Skin epidermis (tissue), 12 donors: ENCODE measurements around the gene RNF113A.
"Not testable (repeated sequence)": the region's sequence is repeated elsewhere in the genome, so short reads cannot be mapped to it uniquely, and the experiment has no call there.

Experiments
- H3K27ac ChIP-seq, 21 experiments: fragments of 200-600 bp; sonication (generic) in 11 of 21; one replicate each; pipeline ENCODE4 v1.5.0; 2020; ENCODE audit warnings: mild to moderate bottlenecking in 3 of 21, inconsistent platforms in 2 of 21, moderate library complexity in 2 of 21
- H3K4me3 ChIP-seq, 7 experiments: fragments of 200-600 bp; sonication (generic) in 2 of 7; one replicate each; pipeline ENCODE4 v1.5.0; 2020; ENCODE audit warnings: inconsistent platforms in 2 of 7, mild to moderate bottlenecking in 2 of 7, moderate library complexity in 1 of 7

RNF113A gene

DNA sequence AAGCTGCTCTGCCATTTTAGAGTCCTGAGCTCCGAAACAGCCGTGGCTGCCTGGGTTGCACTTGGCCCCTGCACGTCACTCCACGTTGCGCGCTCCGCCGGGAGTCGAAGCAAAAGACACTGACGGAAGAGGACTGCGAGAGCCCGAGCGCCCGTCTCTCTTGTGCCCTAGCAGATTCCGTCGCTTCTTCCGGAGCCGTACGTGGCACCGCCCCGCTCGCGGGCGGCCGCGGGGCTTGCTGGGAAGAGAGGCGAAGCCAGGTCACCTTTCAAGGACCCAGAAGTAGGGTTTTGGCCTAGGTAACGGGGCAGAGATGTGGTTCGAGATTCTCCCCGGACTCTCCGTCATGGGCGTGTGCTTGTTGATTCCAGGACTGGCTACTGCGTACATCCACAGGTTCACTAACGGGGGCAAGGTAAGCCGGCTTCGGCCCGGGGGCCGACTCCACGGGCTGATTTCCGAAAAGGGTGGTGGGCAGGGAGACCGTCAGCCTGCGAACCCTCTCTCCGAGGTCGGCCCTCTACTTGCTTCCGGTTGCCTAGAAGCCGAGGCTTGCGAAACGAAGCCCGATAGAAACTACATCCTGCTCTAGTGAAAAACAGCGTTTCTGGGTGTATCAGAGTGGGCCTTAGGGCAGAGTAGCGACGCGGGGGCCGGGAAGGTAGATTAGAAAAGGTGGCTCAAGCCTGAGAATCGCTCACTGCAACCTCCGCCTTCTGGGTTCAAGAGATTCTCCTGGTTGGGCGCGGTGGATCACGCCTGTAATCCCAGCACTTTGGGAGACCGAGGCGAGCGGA, at the start of gene RNF113A, which contains the start of gene NDUFA1:
Gene RNF113A (minus strand): TSS at position 135 of the 797 bp plus-strand sequence. CDS start 120 bp downstream, at position 15.
Gene NDUFA1 (plus strand): TSS at position 234 of the 797 bp plus-strand sequence. CDS start 80 bp downstream, at position 314.
- peak within 1 kb of the TSS; percentile 43 to 66 (median 53) for H3K4me3 ChIP-seq
- H3K27ac ChIP-seq = peak within 1 kb of the TSS; percentile 26 to 94 (median 88)

DNA sequence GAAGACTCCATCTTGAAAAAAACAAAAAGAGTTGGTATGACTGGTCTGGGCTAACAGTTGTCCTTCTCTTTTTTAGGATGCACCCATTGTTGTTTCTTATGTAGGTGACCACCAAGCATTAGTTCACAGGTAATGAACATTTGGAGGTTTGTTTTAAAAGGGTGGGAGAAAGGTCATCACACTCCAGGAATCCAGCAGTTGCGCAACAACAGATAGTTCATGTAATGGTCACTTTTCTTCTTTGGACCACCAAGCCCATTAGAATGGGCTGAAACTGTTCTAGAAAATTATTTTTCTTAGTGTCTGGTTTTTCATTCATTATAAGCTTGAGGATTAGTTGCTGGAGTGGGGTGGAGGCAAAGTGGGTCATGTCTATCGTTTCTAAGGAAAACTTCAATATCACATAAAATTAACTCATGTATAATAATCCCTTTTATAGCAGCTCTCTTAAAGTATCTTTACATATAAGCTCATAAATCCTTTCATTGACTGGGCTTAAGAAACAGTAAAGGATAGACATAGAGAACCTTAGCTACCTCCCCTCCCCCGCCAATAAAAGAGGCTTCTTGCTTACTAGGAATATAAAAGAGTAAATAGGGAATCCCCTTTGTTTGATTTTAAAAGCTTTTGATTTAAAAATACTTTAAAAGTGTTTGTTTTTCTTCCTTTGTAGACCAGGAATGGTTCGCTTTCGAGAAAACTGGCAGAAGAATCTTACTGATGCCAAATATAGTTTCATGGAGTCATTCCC, 48.5 kb upstream of the RNF113A start:
- Histone ChIP-seq H3K4me3 (no peak overlapping the region), H3K27ac (no peak overlapping the region)

GRCh38 chrX:119917877-119918276, 46.3 kb upstream of the RNF113A start:
- H3K4me3 ChIP-seq = no peak overlapping the region
- H3K27ac ChIP-seq = no peak overlapping the region

DNA sequence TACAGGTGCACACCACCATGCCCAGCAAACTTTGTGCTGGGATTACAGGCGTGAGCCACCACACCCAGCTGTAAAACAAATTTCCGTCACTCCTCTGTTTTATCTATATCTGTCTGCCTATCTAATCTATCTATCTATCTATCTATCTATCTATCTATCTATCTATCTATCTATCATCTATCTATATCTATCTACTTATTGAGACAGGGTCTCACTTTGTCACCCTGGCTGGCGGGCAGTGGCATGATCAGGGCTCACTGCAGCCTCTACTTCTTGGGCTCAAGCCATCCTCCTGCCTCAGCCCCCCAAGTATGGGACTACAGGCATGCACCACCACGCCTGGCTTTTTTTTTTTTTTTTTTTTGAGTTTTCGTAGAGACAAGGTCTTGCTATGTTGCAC, 44.8 kb upstream of the RNF113A start:
- no peak overlapping the region for H3K4me3 ChIP-seq
- no peak overlapping the region for H3K27ac ChIP-seq

- Histone ChIP-seq H3K4me3 (no peak overlapping the region), H3K27ac (no peak overlapping the region)
Observed at GRCh38 chrX:119900976-119901375, 29.4 kb upstream of the RNF113A start.

DNA sequence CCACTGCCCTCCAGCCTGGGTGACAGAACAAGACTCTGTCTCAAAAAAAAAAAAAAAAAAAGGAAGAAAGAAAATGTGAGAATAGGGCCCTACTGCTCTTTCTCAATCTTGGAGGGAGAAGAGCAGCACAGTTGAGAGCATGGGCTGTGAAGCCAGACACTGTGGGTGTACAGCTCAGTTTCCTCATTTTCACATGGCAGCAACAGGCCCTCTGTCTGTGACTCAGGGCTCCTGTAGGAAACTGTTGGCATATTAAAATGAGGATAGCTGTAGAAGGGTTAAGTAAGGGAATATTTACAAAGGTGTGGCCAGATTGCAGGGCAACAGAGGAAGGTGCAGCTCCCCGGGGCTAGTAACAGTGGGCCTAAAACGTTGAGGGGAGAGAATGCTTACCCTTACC, 27.6 kb upstream of the RNF113A start:
- H3K27ac ChIP-seq = no peak overlapping the region
- H3K4me3 ChIP-seq = no peak overlapping the region

DNA sequence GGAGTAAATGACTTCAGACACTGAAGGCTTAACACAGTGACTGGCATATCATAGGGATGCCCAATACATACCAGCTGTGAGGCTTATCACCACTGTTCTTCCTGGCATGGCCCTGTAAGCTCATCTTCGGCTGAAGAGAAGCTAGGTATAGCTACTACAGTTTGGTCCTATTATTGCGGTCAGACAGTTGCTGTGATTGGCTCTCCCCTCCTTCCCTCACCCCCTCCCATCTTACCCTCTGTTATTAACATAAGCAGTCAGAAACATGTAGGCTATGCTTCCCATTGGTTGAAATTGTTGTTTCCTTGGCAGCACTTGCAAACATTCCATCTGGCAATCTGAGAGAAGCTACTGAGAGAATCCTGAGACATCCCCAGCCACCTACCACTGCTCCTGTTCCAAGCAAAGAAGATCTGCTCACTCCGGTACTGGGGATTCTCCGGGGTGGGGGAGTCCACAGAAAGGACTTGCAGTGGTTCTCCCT, 24.4 kb upstream of the RNF113A start, which contains the start of gene AKAP14:
Gene AKAP14 (plus strand): TSS at position 51 of the 484 bp plus-strand sequence. CDS start 7,331 bp downstream, outside the sequence.
- H3K27ac ChIP-seq = no peak within 1 kb of the TSS
- H3K4me3 ChIP-seq = no peak within 1 kb of the TSS

DNA sequence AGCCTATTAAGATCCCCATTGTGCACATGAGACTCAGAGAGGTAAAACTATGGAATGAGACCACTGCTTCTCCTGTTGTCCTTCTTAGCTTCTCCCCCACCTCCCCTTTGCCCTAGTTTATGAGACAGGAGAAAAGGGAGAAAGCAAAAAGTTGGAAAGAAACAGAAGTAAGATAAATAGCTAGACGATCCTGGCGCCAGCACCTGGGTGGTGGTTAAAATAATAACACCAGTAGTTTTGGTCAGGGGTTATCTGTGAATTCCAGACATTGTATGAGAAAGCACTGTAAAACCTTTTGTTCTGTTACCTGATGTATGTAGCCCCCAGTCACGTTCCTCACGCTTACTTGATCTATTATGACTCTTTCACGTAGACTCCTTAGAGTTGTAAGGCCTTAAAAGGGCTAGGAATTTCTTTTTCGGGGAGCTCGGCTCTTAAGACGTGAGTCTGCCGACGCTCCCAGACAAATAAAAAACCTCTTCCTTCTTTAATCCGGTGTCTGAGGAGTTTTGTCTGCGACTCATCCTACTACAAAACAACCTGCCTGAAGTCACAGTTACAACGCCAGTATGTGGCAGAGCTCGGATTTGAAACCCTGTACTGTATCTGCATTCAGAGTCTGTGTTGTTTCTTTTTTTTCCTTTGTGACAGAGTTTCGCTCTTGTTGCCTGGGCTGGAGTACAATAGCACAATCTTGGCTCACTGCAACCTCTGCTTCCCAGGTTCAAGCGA, 20.6 kb upstream of the RNF113A start:
- H3K27ac ChIP-seq, H3K4me3 ChIP-seq: not testable (repeated sequence)

GRCh38 chrX:119890626-119891025, 19.1 kb upstream of the RNF113A start:
- not testable (repeated sequence) for H3K4me3 ChIP-seq, H3K27ac ChIP-seq

- no peak overlapping the region for H3K27ac ChIP-seq
- peak overlapping the region in 5 of 7 experiments; percentile 13 to 36 (median 18) for H3K4me3 ChIP-seq
Observed at GRCh38 chrX:119887721-119888425, 16.3 kb upstream of the RNF113A start.

GRCh38 chrX:119885554-119886428, 14.3 kb upstream of the RNF113A start:
- Histone ChIP-seq H3K4me3 (no peak overlapping the region), H3K27ac (no peak overlapping the region)

DNA sequence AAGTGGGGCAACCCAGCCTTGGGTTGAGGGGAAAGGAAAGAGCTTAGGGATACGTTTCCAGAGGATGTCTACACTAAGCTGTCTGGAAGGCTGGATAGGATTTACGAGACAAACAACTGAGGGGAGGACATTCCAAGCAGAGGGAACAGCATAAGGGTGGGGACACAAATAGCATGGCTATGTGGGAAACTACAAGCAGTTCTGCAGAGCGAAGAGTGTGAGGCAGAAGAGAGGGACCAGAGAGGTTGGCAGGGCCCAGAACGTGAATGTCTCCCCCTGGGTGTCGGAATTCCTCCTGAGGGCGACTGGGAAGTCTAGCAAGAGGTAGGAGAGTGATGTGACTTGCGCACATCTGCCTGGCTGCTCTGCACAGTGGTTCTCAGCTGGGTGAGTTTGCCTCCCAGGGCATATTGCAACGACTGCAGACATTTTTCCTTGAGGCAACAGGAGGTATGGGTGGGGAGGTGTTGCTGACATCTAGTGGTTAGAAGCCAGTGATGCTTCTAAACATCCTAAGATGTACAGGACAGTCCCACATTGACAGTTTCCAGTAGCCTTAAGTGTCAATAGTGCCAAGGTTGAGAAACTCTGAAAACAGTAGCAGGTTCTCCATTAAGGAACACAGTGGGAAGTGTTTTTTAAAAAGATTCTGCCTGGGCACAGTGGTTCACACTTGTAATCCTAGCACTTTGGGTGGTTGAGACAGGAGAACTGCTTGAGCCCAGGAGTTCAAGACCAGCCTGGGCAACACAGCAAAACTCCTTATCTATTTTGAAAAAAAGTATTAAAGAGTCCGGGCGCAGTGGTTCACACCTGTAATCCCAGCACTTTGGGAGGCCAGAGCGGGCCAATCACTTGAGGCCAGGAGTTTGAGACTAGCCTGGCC, 9.3 kb upstream of the RNF113A start:
- H3K27ac ChIP-seq = no peak overlapping the region
- no peak overlapping the region for H3K4me3 ChIP-seq

DNA sequence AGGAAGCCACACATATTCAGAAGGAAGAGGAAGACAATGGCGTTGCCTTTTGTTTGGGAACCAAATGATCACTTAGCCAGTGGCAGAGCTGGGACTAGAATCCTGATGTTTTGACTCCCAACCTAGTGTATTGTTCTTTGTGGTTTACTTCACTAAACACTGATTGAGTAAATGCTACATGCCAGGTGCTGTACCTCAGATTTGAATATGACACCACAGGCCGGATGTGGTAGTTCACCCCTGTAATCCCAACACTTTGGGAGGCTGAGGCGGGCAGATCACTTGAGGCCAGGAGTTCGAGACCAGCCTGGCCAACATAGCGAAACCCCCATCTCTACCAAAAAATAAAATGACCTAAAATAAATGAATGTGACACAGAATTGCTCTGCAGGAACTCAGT, 8.5 kb upstream of the RNF113A start:
- Histone ChIP-seq H3K4me3 (no peak overlapping the region), H3K27ac (no peak overlapping the region)

DNA sequence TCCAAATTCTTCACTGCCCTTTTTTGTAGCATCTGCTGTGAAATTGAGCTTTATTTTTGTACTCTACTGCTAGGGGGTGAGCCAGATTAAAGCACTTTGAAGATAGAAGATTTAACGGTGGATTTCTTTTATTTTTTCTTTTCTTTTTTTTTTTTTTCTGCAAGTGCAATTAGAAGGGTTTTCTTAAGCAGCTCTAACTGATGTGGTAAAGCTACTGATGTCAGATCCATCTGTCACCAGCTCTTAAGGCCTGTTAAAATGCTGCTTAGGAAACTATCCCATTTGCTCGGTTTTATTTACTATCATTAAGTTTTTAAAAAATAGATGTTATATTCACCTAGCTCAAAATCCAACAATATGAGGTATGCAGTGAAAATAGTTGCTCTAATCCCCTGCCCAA, 7.2 kb upstream of the RNF113A start:
- no peak overlapping the region for H3K27ac ChIP-seq
- no peak overlapping the region for H3K4me3 ChIP-seq

DNA sequence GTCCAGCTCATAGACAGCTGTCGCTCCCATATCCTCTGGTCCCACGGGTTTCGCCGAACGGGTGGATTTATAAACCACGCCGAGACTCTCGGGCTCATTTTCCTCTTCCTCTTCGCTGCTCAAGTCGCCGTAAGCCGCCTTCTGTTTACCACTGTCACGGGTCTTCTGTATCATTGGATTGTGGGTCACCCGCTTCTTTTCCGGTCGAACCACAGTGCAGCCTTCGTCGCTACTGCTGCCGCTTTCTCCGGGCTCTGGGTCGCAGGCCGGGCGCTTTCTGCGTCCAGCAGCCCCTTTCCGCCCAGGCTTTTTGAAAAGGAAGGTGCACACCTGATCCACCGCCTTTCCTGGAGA, 311 bp downstream of the RNF113A start:
- Histone ChIP-seq H3K27ac (peak overlapping the region in 20 of 21 experiments; percentile 69 to 94 (median 88)), H3K4me3 (peak overlapping the region; percentile 43 to 66 (median 53))

GRCh38 chrX:119870626-119871131, 854 bp downstream of the RNF113A start:
- peak overlapping the region; percentile 43 to 66 (median 53) for H3K4me3 ChIP-seq
- peak overlapping the region in 20 of 21 experiments; percentile 69 to 94 (median 88) for H3K27ac ChIP-seq

GRCh38 chrX:119853444-119853843, 18.1 kb downstream of the RNF113A start:
- H3K27ac ChIP-seq = peak overlapping the region in 17 of 21 experiments; percentile 32 to 92 (median 75)
- H3K4me3 ChIP-seq = peak overlapping the region; percentile 54 to 70 (median 61)
